CD4-positive, alpha-beta T cell treated with Interleukin-17A for 4 hours (primary cell): ENCODE measurements around the gene IFITM5.
A peak's percentile ranks its signal among the peaks of the same experiment; 100 is the strongest.

Source experiments
- DNase-seq: peaks from one replicate; pipeline ENCODE4 v3.0.0-alpha.2; 2020; ENCODE audit warnings: mixed read lengths

IFITM5 gene

GRCh38 chr11:257766-258493 is 41.4 kb downstream of the IFITM5 start:
- no peak for DNase-seq

DNA sequence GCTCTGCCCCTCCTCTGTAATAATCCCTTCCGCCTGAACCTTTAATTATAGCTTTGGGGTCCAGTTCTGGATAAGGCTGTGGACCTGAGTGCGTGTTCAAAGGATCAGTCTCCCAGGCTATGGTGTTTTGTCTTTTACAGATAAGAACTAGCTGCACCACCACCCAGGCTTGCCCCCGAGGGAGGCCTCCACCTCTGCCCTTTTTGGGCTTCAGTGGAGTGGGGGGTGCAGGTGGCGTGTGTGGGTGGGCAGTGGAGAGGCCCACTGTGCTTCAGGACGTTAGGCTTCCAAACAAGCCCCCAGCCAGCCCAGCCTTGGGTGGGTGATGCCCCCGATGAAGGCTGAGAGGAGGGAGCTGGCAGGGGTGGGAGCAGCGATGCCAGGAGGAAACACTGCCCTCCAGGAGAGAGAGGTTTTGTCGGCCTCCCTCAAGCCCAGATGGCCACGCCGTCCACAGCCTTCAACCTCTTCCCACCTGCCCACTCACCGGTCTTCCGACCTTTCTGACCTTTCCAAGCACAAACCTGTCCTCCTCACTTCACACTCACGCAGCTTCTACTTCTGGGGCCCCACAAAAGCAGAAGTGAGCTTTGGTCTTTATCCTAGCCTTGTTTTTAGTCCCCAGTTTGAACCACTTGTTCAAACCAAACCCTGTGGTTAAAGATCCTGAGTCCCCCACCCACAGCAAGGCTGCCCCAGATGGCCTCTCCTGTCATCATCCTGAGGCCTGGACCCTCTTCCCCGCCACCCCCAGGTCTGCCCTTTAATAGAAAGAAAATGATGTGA is 42.2 kb downstream of the IFITM5 start:
- no peak for DNase-seq

DNA sequence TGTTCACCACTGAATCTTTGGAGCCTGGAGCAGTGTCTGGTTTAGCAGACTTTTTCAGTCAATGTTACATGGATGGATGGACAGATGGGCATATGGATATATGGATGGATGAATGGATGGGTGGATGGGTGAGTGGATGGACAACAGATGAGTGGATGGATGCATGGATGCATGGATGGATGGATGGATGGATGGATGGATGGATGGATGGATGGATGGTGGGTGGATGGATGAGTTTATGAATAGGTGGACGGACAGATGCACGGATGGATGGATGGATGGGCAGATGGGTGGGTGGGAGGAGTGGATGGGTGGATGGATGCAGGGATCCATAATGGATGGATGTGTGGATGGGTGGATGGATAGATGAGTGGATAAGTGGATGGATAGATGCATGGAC is 43.5 kb downstream of the IFITM5 start:
- no peak for DNase-seq

DNA sequence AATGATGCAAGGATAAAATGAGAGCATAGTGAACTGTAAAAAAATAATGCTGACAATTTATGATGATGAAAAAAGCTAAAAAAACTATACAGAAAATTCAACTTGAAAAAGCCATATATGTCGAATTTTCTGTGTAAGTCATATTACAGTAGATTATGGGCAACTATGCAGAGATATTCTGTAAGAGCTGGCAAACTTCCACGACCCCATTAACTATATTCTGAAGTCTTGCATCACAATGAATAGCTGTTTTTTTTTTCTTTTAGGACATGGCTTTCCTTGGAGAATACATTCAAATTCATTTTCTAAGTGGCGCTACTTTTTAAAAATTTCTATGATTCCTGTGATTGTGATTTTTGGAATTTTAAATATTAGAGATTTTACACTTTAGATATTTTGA is 44.1 kb downstream of the IFITM5 start:
- DNase-seq, result no peak

DNA sequence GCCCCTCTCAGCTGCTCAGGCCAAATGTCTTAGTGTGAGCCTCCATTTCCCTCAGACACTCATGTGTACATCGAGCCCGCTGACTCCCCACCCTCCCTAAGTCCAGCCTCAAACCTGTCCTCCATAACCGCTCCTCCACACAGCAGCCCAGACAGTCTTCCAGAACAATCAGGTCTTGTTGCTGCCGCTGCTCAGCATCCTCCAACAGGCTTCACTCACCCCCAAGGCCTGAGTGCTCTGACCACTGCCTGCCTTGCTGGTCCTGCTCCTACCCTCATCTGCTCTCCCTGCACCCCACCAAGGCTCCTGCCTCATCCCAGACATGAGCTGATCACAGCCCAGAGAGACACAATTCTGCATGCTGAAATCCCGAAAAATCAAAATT is 45.4 kb downstream of the IFITM5 start:
- DNase-seq, result no peak

GRCh38 chr11:253160-253885 is 46.0 kb downstream of the IFITM5 start:
- DNase-seq, result no peak

DNA sequence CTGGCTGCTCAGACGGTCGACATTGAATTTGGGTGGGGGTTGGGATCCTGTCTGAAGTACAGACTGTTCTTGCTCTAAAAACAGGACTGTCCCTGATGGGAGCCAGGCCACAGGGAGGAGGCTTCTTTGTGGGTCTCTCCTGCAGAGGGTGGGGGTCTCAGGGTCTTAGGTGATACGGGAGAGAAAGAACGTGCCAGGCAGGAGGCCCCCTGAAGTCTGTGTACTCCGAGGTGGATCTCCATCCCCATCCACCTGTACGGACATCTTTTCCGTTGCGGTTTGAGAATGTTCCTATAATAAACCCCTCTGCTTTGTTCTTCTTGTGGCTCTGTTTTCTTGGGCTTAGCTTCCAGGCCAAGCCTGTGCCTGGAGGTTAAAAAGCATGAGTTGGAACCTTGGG is 46.7 kb downstream of the IFITM5 start:
- no peak for DNase-seq

GRCh38 chr11:251550-251949 is 47.8 kb downstream of the IFITM5 start:
- no peak for DNase-seq

GRCh38 chr11:250740-251299 is 48.5 kb downstream of the IFITM5 start:
- peak; percentile 85 for DNase-seq

DNA sequence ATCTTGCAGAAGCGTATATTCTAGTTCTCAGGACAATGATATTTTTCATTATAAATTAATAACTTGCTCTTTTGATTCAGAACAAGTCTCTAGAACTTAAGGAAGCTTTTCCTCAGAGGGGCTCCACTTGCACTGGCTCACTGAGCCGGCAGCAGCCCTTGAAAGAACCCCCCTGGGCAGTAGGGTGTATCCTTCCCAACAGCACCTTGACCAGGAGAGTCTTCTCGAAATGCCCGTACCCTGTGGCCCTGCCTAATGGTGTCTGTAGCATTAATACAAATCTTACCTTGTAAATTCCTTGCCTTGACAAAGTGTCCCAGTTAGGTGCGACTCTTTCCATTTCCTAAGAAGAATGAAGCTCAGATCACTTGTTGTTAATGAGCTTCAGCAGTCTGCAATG is 49.1 kb downstream of the IFITM5 start:
- DNase-seq, result no peak

DNA sequence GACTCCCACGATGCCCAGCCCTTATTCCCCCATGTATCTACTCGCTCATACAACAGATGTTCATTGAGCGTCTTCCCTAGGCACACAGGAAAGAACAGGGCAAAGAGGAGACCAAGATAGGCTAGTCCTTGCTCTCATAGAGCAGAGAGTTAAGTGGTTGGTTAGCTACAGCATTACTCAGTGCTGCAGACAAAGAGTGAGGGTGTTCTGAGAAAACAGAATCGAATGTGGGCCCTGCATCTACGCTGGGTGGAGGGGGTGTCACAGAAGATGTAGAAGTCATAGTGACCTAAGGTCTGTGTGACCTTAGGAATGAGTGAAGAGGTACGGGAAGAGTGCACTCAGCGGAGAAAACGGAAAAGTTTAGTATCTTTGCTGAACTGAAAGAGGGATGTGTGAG is 50.3 kb downstream of the IFITM5 start:
- no peak for DNase-seq
